ENCODE results near the gene OMA1. TPM values are rescaled to one million over a fixed set of nuclear protein-coding genes. Genes with fewer than 3 reads are reported as not detected.

Gene OMA1
- total and polyA plus RNA-seq, 12 donors = 16.2 to 44.9 (median 32.3) TPM

- Histone ChIP-seq H3K27ac (no peak overlapping the region), H3K4me3 (no peak overlapping the region), H3K36me3 (replicated peaks in 1 of 2) (no peaks in the 10 kb centered on the region), H3K27me3 (no peaks in the 10 kb centered on the region), H3K9me3 (replicated peaks in 1 of 3) (no peaks in the 10 kb centered on the region), H3K4me1 (replicated peaks in 1 of 2) (peaks cover 0 to 15% of the 10 kb centered on the region in 2 donors)
- intact Hi-C loops (cut with DNase I) = no loop called here
- DNase-seq = peak in 5 of 7 donors; percentile 21 to 58 (median 34)
- TF ChIP-seq POLR2A (IDR thresholded peaks at IDR 0.05) = no peak
- TF ChIP-seq, protein P1, sequence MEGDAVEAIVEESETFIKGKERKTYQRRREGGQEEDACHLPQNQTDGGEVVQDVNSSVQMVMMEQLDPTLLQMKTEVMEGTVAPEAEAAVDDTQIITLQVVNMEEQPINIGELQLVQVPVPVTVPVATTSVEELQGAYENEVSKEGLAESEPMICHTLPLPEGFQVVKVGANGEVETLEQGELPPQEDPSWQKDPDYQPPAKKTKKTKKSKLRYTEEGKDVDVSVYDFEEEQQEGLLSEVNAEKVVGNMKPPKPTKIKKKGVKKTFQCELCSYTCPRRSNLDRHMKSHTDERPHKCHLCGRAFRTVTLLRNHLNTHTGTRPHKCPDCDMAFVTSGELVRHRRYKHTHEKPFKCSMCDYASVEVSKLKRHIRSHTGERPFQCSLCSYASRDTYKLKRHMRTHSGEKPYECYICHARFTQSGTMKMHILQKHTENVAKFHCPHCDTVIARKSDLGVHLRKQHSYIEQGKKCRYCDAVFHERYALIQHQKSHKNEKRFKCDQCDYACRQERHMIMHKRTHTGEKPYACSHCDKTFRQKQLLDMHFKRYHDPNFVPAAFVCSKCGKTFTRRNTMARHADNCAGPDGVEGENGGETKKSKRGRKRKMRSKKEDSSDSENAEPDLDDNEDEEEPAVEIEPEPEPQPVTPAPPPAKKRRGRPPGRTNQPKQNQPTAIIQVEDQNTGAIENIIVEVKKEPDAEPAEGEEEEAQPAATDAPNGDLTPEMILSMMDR (IDR thresholded peaks at IDR 0.05) = no peak
Observed at GRCh38 chr1:58446368-58446767, 100.2 kb downstream of the OMA1 start.

DNA sequence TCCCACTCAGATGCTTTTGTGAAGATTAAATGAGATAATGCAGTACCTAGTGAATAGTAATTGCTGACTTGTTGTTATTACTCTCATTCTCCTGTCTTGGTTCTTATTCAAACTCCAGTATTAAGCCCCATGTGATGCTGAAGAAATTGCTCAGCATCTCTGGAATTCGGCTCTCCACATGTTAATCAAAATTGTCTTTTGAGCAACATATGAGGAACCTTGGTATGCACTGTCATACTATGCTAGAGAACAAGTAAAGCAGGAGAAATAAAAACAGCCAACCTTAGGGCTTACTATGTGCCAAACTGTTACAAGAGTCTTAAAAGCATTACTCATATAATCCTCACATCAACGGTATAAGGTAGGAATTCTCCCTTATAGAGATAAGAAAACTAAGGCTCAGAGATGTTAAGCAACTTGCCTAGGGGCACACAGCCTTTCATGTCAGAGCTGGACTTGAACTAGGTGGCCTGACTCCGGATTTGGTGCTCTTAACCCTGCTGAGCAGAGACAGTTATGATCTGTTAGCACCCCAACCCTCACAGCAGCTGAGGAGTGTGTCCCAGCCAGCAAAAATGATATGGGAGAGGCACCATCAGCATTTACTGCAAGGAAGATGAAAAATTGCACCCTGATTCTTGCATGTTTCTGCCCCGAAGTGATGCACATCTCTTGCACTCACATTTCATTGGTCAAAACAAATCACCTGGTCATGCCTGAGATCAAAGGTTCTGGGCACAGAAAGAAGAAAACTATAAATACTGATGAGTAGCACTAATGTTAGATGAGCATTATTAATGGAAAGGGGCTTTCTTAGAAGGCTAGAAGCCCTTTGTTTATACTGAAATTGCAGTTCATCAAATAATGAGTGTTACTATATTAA is 102.3 kb downstream of the OMA1 start:
- H3K27me3 ChIP-seq = no peaks in the 10 kb centered on the region
- no peaks in the 10 kb centered on the region for H3K36me3 ChIP-seq (replicated peaks in 1 of 2)
- no peaks in the 10 kb centered on the region for H3K9me3 ChIP-seq (replicated peaks in 1 of 3)
- H3K27ac ChIP-seq = no peak overlapping the region
- intact Hi-C loops (cut with DNase I) = no loop called here
- TF ChIP-seq POLR2A (IDR thresholded peaks at IDR 0.05) = no peak
- TF ChIP-seq, protein P1 (IDR thresholded peaks at IDR 0.05) = no peak
- 67 to 76% (median 71%) methylated on average over 4 of the region's 4 CpGs for whole genome bisulfite sequencing, 4 donors
- no peak overlapping the region for H3K4me3 ChIP-seq
- DNase-seq = no peak
- peaks cover 0 to 15% of the 10 kb centered on the region in 2 donors for H3K4me1 ChIP-seq (replicated peaks in 1 of 2)

- H3K4me3 ChIP-seq = no peak overlapping the region
- intact Hi-C loops (cut with DNase I) = no loop called here
- peaks cover 0 to 15% of the 10 kb centered on the region in 2 donors for H3K4me1 ChIP-seq (replicated peaks in 1 of 2)
- TF ChIP-seq, protein P1 (IDR thresholded peaks at IDR 0.05) = no peak
- no peak for TF ChIP-seq POLR2A (IDR thresholded peaks at IDR 0.05)
- no peaks in the 10 kb centered on the region for H3K27me3 ChIP-seq
- WGBS, 4 donors = 89 to 95% (median 92%) methylated on average over 6 of the region's 6 CpGs
- no peak overlapping the region for H3K27ac ChIP-seq
- no peaks in the 10 kb centered on the region for H3K36me3 ChIP-seq (replicated peaks in 1 of 2)
- no peaks in the 10 kb centered on the region for H3K9me3 ChIP-seq (replicated peaks in 1 of 3)
- DNase-seq = no peak
Observed at GRCh38 chr1:58442114-58442513, 104.4 kb downstream of the OMA1 start.

DNA sequence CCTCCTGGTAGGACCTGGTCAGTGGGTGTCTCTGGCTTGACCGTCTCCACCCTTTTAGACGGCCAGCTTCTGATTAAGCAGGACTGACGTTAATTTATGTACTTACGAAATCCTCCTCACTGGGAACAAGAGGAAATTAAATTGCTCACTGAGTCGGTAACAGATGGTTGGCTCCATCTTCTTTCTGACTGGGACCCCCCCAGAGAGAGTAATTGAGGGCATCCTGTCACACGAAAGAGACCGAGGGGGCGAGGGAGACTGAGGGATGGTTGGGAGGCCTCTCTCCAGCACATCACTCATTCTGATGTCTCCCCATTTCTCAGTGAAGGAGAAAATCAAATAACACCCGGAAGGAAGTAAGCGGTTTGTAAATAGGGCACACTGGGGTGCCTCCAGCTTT is 104.8 kb downstream of the OMA1 start:
- no peak for DNase-seq
- Histone ChIP-seq H3K27ac (no peak overlapping the region), H3K9me3 (replicated peaks in 1 of 3) (no peaks in the 10 kb centered on the region), H3K36me3 (replicated peaks in 1 of 2) (no peaks in the 10 kb centered on the region), H3K4me1 (replicated peaks in 1 of 2) (peaks cover 0 to 12% of the 10 kb centered on the region in 2 donors), H3K27me3 (no peaks in the 10 kb centered on the region), H3K4me3 (no peak overlapping the region)
- TF ChIP-seq, protein P1 (IDR thresholded peaks at IDR 0.05) = no peak
- TF ChIP-seq POLR2A (IDR thresholded peaks at IDR 0.05) = no peak
- 74 to 90% (median 86%) methylated on average over 10 of the region's 10 CpGs for WGBS, 4 donors
- intact Hi-C loops (cut with DNase I) = no loop called here

Measured in adrenal gland (tissue), 12 donors.